ENCODE data around the gene TREML1. TPM values are rescaled to one million over a fixed set of nuclear protein-coding genes. Genes with fewer than 3 reads are reported as not detected.

Gene TREML1
- total RNA-seq, 1 donor from 2014 or later: not detected

DNA sequence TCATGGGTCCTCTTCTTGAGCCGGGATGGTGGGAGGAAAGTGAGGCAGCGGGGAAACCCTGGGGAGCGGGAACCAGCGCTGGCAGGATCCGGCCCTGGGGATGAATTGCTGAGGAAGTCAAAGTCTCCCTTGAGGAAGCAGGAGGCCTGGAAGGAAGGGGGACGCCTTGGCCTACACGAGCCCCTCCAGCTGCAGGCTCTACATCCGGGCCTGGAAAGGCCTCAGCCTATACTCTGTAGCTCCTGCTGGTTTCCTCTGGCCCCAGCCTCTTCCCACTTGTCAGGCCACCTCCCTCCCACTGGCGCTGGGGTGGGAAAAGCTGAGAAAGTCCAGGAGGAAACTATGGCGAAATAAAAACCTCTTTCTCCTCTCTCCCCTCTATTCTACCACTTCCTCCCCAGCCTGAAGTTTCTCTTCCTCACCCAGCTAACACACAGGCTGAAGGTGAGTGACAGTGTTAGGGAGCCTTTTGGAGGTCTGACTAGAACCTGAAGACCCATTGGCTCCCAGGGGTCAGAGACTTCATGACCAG, 31.9 kb upstream of the TREML1 start:
- peaks cover 9% of the 10 kb centered on the region for H3K36me3 Mint-ChIP-seq (ENCODE audit: unreplicated experiment)
- DNase-seq: no peak
- TF ChIP-seq, protein P1, sequence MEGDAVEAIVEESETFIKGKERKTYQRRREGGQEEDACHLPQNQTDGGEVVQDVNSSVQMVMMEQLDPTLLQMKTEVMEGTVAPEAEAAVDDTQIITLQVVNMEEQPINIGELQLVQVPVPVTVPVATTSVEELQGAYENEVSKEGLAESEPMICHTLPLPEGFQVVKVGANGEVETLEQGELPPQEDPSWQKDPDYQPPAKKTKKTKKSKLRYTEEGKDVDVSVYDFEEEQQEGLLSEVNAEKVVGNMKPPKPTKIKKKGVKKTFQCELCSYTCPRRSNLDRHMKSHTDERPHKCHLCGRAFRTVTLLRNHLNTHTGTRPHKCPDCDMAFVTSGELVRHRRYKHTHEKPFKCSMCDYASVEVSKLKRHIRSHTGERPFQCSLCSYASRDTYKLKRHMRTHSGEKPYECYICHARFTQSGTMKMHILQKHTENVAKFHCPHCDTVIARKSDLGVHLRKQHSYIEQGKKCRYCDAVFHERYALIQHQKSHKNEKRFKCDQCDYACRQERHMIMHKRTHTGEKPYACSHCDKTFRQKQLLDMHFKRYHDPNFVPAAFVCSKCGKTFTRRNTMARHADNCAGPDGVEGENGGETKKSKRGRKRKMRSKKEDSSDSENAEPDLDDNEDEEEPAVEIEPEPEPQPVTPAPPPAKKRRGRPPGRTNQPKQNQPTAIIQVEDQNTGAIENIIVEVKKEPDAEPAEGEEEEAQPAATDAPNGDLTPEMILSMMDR (IDR thresholded peaks at IDR 0.05; ENCODE audit: partially characterized antibody, unreplicated experiment): no peak
- H3K9me3 Mint-ChIP-seq (ENCODE audit: unreplicated experiment): peaks cover 6% of the 10 kb centered on the region
- H3K4me1 Mint-ChIP-seq (ENCODE audit: low read depth, unreplicated experiment): no peaks in the 10 kb centered on the region
- H3K27me3 Mint-ChIP-seq (ENCODE audit: unreplicated experiment): peaks cover 5% of the 10 kb centered on the region
- H3K27ac Mint-ChIP-seq (ENCODE audit: unreplicated experiment): no peak overlapping the region
- H3K4me3 Mint-ChIP-seq (ENCODE audit: unreplicated experiment): no peak overlapping the region

DNA sequence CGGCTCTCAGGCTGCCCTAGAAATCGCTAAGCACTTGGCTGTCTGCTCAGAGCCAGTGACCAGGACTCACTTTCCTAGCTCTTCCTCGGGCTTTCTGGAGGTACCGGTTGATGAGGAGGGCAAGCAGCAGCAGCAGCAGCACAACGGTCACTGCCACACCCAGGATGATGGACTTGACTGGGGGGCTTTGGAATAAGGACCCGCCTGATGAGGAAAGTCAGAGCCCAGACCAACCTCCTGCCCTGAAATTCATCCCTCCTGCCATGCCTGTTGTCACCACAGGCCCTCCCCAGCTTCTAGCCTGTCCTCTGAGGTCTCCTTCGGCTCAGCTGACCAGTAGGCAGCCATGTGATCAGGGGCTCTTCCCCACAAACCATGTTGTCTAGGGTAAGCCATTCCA, 30.6 kb upstream of the TREML1 start:
- H3K36me3 Mint-ChIP-seq (ENCODE audit: unreplicated experiment): peaks cover 5% of the 10 kb centered on the region
- H3K9me3 Mint-ChIP-seq (ENCODE audit: unreplicated experiment): peaks cover 3% of the 10 kb centered on the region
- peaks cover 7% of the 10 kb centered on the region for H3K27me3 Mint-ChIP-seq (ENCODE audit: unreplicated experiment)
- no peak overlapping the region for H3K4me3 Mint-ChIP-seq (ENCODE audit: unreplicated experiment)
- no peak overlapping the region for H3K27ac Mint-ChIP-seq (ENCODE audit: unreplicated experiment)
- DNase-seq: no peak
- TF ChIP-seq, protein P1 (IDR thresholded peaks at IDR 0.05; ENCODE audit: partially characterized antibody, unreplicated experiment): no peak
- H3K4me1 Mint-ChIP-seq (ENCODE audit: low read depth, unreplicated experiment): no peaks in the 10 kb centered on the region

DNA sequence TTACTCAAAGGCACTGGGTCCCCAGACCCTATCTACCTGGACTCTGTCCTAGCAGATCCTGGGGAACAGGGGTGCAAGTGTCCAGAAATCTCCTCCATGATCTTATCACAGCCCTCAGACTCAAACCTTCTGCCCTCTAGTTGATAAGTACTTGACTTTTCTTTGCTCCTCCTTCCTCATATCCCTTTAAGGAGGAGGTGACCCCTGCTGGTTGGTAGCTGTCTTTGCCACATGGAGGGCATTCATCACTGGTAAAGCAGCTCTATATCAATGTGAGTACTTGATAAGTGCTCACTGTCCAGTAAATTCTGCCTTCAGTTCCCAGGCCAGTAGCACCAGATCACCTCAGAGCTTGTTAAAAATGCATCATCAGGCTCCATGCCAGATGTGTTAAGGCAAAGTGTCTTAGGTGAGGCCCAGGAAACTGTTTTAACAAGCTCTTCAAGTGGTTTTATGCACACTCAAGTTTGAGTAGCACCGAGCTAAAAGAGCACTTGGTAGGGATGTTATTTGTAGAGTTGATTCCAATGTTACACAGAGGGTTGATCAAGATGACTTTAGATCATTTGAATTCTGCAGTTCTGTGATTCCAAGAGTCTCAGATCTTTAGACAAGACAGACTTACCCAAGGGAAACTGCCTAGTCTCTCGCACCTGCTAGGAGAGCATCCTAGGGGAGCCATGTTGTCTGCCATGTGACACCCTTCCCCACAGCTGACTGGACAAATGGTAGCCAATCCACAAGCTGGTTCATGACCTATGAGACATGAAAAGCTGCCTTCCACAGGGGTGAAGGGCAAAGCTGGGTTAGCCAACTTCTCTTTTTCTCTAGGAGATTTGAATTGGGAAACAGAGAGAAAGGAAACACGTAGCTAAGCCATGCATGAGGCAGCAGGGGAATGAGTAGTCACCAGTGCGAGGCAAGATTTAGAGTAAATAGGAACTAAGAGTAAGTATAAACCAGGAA, 28.2 kb upstream of the TREML1 start:
- peaks cover 3% of the 10 kb centered on the region for H3K9me3 Mint-ChIP-seq (ENCODE audit: unreplicated experiment)
- H3K27me3 Mint-ChIP-seq (ENCODE audit: unreplicated experiment): peaks cover 5% of the 10 kb centered on the region
- no peak overlapping the region for H3K4me3 Mint-ChIP-seq (ENCODE audit: unreplicated experiment)
- H3K27ac Mint-ChIP-seq (ENCODE audit: unreplicated experiment): no peak overlapping the region
- no peaks in the 10 kb centered on the region for H3K36me3 Mint-ChIP-seq (ENCODE audit: unreplicated experiment)
- DNase-seq: peak; percentile 41
- no peaks in the 10 kb centered on the region for H3K4me1 Mint-ChIP-seq (ENCODE audit: low read depth, unreplicated experiment)
- TF ChIP-seq, protein P1 (IDR thresholded peaks at IDR 0.05; ENCODE audit: partially characterized antibody, unreplicated experiment): peak; percentile 57

DNA sequence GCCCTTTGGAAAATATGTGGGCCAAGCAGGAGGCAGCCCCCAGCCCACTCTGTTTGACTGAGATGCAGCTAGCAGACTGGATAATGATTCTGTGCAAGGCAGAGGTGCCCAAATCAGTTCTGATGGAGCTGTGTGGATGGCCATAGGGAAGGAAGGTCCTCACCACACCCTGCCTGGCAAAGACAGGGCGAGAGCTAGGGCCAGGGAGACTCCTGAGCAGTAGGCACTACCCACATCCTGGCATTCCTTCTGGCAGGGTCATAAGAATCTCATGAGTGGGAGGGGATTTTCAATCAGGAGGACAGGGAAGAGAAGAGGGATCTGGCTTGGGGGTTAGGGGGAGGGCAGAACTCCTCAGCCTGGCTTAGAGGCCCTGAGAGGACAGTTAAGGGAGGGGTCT, 27.4 kb upstream of the TREML1 start:
- peaks cover 1% of the 10 kb centered on the region for H3K9me3 Mint-ChIP-seq (ENCODE audit: unreplicated experiment)
- H3K4me3 Mint-ChIP-seq (ENCODE audit: unreplicated experiment): no peak overlapping the region

More for the DNA sequence above, 27.4 kb upstream of the TREML1 start:
- Mint-ChIP-seq H3K27me3 (ENCODE audit: unreplicated experiment) (peaks cover 5% of the 10 kb centered on the region), H3K36me3 (ENCODE audit: unreplicated experiment) (no peaks in the 10 kb centered on the region), H3K4me1 (ENCODE audit: low read depth, unreplicated experiment) (no peaks in the 10 kb centered on the region), H3K27ac (ENCODE audit: unreplicated experiment) (no peak overlapping the region)
- TF ChIP-seq, protein P1 (IDR thresholded peaks at IDR 0.05; ENCODE audit: partially characterized antibody, unreplicated experiment): no peak
- DNase-seq: no peak
